Skin of body (tissue), 2 donors: ENCODE measurements around the gene DOCK3. TPM values are rescaled to one million over a fixed set of nuclear protein-coding genes. Genes with fewer than 3 reads are reported as not detected.
"Not testable (repeated sequence)": the region's sequence is repeated elsewhere in the genome, so short reads cannot be mapped to it uniquely, and the experiment has no call there.

Source experiments
- DNase-seq: peaks from one replicate; lab custom pipeline; 2025; lab: John Stamatoyannopoulos, UW
- total RNA-seq: library from RNA; depleted of rRNA; stranded (reverse); fragments of >200 nt; gene quantifications from one replicate; pipeline ENCODE4 v1.2.3, GENCODE V29; 2014

The DOCK3 gene
- total RNA-seq, 1 donor from 2014 or later = 0.89 TPM

DNA sequence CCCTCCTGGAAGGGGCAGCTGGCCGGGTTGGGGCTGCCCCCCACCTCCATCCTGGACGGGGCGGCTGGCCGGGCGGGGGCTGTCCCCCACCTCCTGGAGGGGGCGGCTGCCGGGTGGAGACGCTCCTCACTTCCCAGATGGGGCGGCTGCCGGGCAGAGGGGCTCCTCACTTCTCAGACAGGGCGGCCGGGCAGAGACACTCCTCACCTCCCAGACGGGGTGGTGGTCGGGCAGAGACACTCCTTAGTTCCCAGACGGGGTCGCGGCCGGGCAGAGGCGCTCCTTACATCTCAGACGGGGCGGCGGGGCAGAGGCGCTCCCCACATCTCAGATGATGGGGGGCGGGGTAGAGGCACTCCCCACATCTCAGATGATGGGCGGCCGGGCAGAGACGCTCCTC lies 129.1 kb downstream of the DOCK3 start:
- DNase-seq = not testable (repeated sequence)

GRCh38 chr3:50804376-50804775 lies 129.6 kb downstream of the DOCK3 start:
- not testable (repeated sequence) for DNase-seq

DNA sequence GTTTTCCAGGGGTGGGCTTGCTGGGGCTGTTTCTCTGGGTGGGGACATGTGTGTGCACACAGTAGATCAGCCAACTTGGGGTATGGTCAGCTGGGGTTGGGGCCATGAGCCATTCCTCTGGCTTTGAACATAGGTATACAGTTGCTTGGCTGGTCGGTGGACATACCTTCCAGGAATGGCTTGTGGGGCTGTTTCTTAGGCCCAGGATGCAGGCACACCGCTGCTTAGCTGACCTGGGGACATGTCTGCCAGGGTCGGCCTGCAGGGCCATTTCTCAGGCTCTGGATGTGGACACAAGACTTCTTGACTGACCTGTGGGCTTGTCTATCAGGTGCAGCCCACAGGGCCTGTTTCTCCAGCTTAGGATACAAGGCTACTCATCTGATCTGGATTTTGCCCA lies 130.6 kb downstream of the DOCK3 start:
- DNase-seq = no peak

DNA sequence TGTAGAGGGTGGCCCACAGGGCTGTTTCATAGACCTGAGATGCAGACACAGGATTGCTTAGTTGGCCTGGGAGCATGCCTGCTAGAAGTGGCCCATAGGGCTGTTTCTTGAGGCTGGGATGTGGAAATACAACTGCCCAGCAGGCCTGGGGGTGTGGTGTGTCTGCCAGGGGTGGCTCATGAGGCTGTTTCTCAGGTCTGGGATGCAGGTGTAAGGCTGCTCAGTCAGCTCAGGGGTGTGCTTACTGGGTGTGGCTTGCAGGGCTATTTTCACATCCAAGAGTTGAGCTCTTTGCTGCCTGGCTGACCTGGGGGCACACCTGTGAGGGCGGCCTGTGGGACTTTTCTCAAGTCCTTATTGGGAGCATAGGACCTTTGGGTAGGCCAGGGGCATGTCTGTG lies 131.3 kb downstream of the DOCK3 start:
- DNase-seq = no peak

GRCh38 chr3:50806806-50807205 lies 132.1 kb downstream of the DOCK3 start:
- DNase-seq = no peak

GRCh38 chr3:50807266-50807665 lies 132.5 kb downstream of the DOCK3 start:
- DNase-seq = no peak

DNA sequence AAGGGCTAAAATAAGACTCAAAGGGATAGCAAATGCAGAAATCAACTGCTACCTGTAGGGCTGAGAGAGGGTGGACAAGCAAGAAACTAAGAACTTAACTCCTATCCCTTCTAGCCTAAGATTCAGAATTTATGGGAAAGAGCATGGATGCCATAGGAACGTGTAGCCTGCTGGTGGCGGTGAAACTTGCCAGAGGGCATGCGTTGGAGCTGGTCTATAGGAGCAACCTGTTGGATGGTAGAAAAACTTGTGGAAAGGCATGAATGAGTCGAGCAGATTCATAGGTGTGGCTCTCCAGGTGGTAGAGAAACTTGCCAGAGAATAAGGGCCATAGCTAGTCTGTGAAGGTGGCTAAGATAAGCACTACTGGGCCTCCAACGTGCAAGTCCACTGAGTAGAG lies 137.2 kb downstream of the DOCK3 start:
- DNase-seq = no peak

- no peak for DNase-seq
Observed at GRCh38 chr3:50815844-50816243, 141.1 kb downstream of the DOCK3 start.

GRCh38 chr3:50816894-50817293 lies 142.2 kb downstream of the DOCK3 start:
- DNase-seq = no peak

DNA sequence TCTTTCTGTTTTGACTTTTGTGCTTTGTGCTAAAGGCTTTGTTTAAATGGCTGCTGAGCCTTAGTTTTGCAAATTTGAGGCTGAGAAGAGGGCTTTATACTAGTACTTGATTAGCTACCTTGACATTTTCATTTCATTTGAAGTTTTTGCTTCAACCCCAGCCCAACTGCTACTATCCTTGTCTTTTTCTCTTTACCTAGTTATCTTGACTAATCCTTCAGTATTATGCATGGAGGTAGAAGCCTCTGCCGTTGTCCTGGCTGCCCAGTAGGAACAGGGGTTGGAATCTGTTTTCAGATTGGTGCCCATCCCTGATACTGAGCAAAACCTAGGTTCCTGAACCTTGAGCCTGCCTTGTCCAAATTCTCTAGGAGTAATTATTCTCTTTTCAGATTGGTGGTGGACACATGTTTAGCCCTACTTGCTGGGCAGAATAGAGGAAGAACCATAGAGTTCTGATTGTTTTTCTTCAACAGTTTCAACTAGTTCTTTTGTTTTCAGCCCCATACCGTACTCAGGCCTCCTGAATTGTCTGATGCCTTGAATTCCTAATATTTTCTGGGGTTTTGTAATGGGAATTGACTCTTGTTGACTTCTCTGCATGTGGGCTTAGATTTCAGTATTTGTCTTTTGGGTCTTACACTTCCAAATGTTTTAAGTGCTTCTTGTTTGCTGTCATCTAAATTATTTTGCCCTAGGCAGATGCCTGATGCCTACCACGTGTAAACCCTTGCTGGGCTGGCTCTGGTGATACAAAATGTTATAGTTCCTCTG lies 143.2 kb downstream of the DOCK3 start:
- no peak for DNase-seq

DNA sequence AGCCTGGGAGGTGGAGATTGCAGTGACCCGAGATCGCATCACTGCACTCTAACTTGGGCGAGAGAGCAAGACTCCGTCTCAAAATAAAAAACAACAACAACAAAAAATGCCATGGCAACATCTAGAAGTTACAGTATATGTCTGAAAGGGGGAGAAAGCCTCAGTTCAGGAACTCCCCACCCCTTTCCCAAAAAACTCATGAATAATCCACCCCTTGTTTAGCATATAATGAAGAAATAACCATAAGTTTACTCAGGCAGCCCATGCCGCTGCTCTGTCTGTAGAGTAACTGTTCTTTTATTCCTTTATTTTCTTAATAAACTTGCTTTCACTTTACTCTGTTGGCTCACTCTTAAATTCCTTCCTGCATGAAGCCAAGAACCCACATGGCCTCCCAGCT lies 145.2 kb downstream of the DOCK3 start:
- DNase-seq = no peak

- no peak for DNase-seq
Observed at GRCh38 chr3:50825841-50826240, 151.1 kb downstream of the DOCK3 start.

DNA sequence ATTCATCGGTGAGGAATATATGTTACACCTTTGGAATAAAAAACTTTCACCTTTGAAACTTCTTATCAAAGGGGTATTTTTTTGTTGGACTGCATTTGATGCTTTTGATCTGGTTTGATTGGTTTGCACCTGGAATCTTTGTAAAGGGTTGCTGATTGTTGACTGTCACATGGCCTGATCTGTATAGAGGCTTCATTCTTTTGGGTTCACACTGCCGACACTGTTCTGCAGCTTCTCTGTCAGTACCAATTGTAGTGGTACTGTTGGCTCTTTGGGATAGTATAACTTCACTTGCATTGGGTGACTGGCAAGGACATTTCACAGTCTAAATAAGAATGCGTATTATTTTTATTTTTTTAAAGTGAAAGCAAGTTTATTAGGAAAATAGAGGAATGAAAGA lies 155.7 kb downstream of the DOCK3 start:
- DNase-seq = no peak

- DNase-seq = not testable (repeated sequence)
Observed at GRCh38 chr3:50831009-50831408, 156.3 kb downstream of the DOCK3 start.

GRCh38 chr3:50840983-50841489 lies 166.3 kb downstream of the DOCK3 start:
- no peak for DNase-seq

- no peak for DNase-seq
Observed at GRCh38 chr3:50848308-50848707, 173.6 kb downstream of the DOCK3 start.

GRCh38 chr3:50850639-50851511 lies 176.1 kb downstream of the DOCK3 start:
- no peak for DNase-seq

DNA sequence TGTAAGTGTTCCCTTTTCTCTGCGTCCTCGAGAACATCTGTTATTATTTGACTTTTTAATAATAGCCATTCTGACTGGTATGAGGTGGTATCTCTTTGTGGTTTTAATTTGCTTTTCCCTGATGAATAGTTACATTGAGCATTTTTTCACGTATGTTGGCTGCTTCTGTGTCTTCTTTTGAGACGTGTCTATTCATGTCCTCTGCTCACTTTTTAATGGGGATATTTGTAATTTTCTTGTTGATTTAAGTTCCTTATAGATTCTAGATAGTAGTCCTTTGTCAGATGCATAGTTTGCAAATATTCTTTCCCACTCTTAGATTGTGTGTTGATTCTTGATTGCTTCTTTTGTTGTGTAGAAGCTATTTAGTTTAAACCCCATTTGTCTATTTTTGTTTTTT lies 179.2 kb downstream of the DOCK3 start:
- no peak for DNase-seq

DNA sequence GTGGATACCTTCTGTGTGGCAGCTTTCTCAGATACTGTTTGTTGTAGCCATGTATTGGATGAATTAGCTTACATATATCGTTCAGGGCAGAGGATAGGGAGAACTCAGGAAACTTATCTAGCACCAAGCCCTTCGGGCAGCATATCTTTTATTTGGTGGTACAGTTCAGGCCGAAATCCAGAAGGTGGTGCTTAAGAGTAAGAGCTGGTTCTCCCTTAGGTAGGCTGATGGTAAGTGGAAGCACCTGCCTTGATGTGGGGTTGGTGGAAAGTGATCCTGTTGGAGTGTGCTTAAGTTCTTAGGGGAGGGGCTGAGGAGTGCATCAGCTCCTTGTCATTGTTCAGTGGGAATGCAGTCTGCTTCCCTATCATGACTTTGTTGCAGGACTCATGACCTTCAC lies 187.5 kb downstream of the DOCK3 start:
- no peak for DNase-seq

- no peak for DNase-seq
Observed at GRCh38 chr3:50873376-50874157, 198.8 kb downstream of the DOCK3 start.

DNA sequence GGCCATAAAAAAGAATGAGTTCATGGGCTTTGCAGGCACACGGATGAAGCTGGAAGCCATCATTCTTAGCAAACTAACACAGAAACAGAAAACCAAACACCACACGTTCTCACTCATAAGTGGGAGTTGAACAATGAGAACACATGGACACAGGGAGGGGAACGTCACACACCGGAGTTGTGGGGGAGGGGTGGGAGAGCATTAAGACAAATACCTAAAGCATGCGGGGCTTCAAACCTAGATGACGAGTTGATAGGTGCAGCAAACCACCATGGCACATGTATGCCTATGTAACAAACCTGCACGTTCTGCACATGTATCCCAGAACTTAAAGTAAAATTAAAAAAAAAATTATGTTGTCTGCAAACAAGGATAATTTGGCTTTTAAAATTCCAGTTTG lies 200.1 kb downstream of the DOCK3 start:
- DNase-seq = not testable (repeated sequence)

- no peak for DNase-seq
Observed at GRCh38 chr3:50876947-50877346, 202.2 kb downstream of the DOCK3 start.
